Glutamatergic neuron (in vitro differentiated cells): ENCODE results near the gene RXFP2. TPM values are rescaled to one million over a fixed set of nuclear protein-coding genes. Genes with fewer than 3 reads are reported as not detected.

ENCODE experiments used
- DNase-seq: peaks from one replicate; pipeline ENCODE4 v3.0.0; 2022
- H3K27ac Mint-ChIP-seq: one replicate; pipeline ENCODE4 v1.8.0; 2020; ENCODE audit warnings: mild to moderate bottlenecking, mixed read lengths, inconsistent platforms; ENCODE audit not compliant: unreplicated experiment
- H3K27me3 Mint-ChIP-seq: one replicate; pipeline ENCODE4 v1.8.0; 2020; ENCODE audit warnings: mild to moderate bottlenecking, moderate library complexity, mixed read lengths, inconsistent platforms; ENCODE audit not compliant: unreplicated experiment
- H3K36me3 Mint-ChIP-seq: one replicate; pipeline ENCODE4 v1.8.0; 2020; ENCODE audit warnings: mild to moderate bottlenecking, mixed read lengths, inconsistent platforms; ENCODE audit not compliant: unreplicated experiment
- H3K4me1 Mint-ChIP-seq: one replicate; pipeline ENCODE4 v1.8.0; 2020; ENCODE audit warnings: mild to moderate bottlenecking, low read depth, mixed read lengths, inconsistent platforms; ENCODE audit not compliant: unreplicated experiment
- H3K4me3 Mint-ChIP-seq: one replicate; pipeline ENCODE4 v1.8.0; 2020; ENCODE audit warnings: mild to moderate bottlenecking, mixed read lengths, inconsistent platforms; ENCODE audit not compliant: unreplicated experiment
- H3K9me3 Mint-ChIP-seq: one replicate; pipeline ENCODE4 v1.8.0; 2020; ENCODE audit warnings: mild to moderate bottlenecking, moderate library complexity, mixed read lengths, inconsistent platforms; ENCODE audit not compliant: unreplicated experiment
- total RNA-seq: library from RNA; stranded (reverse); fragmentation: NEBNext Ultra II Directional; extraction: Animal tissue kit (Norgen Biotek cat#: 25700); gene quantifications from one replicate; pipeline ENCODE4 v1.2.1, GENCODE V29; 2021; ENCODE audit not compliant: unreplicated experiment
- TF ChIP-seq, protein P1 (sequence below): fragments of 200-600 bp; sonication (generic); IDR thresholded peaks from one replicate; pipeline ENCODE4 v1.5.0; 2021; ENCODE audit not compliant: partially characterized antibody, unreplicated experiment

The RXFP2 gene
- total RNA-seq, 1 donor from 2014 or later, result not detected

DNA sequence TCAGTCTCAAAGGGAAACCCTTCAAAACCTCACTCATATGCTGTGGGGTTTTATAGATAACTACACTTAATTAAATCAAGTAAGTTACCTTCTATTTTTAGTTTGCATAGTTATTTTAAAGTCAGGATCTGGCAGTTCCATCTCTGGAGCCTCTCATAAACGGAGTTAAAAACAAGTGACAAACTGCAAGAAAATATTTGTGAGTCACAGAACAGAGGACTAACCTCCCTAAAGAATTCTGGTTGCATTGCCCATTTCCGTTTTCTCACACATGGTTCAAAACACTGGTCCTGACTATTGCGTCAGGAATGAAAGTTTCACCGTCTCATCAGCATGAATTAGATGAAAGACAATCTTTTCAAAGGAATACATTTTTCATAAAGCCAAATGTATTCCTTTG lies 10.6 kb downstream of the RXFP2 start:
- Mint-ChIP-seq H3K9me3 (no peaks in the 10 kb centered on the region), H3K27me3 (no peaks in the 10 kb centered on the region), H3K36me3 (no peaks in the 10 kb centered on the region), H3K27ac (no peak overlapping the region), H3K4me3 (no peak overlapping the region), H3K4me1 (peaks cover 2% of the 10 kb centered on the region)
- DNase-seq, result no peak
- TF ChIP-seq, protein P1, sequence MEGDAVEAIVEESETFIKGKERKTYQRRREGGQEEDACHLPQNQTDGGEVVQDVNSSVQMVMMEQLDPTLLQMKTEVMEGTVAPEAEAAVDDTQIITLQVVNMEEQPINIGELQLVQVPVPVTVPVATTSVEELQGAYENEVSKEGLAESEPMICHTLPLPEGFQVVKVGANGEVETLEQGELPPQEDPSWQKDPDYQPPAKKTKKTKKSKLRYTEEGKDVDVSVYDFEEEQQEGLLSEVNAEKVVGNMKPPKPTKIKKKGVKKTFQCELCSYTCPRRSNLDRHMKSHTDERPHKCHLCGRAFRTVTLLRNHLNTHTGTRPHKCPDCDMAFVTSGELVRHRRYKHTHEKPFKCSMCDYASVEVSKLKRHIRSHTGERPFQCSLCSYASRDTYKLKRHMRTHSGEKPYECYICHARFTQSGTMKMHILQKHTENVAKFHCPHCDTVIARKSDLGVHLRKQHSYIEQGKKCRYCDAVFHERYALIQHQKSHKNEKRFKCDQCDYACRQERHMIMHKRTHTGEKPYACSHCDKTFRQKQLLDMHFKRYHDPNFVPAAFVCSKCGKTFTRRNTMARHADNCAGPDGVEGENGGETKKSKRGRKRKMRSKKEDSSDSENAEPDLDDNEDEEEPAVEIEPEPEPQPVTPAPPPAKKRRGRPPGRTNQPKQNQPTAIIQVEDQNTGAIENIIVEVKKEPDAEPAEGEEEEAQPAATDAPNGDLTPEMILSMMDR, result no peak

DNA sequence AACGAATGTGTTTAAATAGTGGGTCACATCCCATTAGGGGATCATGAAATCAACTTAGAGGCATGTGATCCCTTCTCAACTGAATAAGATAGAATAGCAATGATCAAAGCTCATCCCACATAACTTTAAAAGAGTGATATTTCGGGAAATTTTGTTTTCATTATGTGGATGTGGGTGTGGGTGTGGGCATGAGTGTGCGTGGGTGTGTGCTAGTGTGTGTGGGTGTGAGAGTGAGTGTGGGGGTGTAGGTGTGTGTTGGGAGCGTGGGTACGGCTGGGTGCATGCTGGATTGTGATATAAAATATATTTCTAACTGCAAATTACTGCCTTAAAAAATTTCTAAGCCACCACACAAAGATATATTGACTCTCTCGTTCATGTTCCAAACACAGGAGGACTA lies 15.9 kb downstream of the RXFP2 start:
- Mint-ChIP-seq H3K36me3 (peaks cover 4% of the 10 kb centered on the region), H3K4me1 (peaks cover 3% of the 10 kb centered on the region), H3K9me3 (no peaks in the 10 kb centered on the region), H3K4me3 (no peak overlapping the region), H3K27ac (no peak overlapping the region), H3K27me3 (no peaks in the 10 kb centered on the region)
- no peak for DNase-seq
- TF ChIP-seq, protein P1, result no peak

DNA sequence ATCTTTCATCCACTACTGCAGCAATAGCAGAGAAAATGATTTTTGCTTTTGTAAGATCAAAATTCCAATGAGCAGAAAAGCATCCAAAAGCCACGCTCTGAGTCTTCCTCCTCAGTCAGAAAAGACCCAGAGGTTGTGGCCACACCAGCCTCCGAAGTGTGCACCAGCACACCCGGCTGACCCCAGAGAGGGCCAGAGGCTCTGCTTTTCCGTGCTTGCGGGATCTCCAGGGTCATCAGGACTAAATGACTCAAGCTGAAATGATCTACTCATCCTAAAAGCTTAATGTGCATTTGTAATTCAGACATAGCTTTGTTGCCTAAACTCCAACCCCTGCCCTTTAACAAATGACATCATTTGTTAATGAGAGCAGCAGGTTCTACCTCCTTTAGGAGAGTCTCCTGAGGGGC lies 16.5 kb downstream of the RXFP2 start:
- TF ChIP-seq, protein P1, result no peak
- Mint-ChIP-seq H3K36me3 (peaks cover 4% of the 10 kb centered on the region), H3K27me3 (no peaks in the 10 kb centered on the region), H3K27ac (peak overlapping the region; percentile 29), H3K4me3 (no peak overlapping the region), H3K4me1 (peaks cover 3% of the 10 kb centered on the region), H3K9me3 (no peaks in the 10 kb centered on the region)
- no peak for DNase-seq

DNA sequence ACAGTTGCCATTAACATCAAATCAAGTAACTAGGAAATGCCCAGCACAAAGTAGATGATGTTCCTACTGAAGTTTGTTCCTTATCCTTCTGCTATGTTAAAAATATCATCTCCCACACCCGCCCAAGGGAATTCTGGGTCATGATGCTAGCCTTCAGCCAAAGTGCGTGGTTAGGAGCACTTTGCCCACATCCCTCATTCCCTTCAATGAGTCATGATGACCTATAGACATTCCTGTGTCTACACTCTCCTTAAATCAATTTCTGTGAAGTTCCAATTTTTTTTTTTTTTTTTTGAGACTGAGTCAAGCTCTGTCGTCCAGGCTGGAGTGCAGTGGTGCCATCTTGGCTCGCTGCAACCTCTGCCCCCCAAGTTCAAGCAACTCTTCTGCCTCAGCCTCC lies 17.0 kb downstream of the RXFP2 start:
- Mint-ChIP-seq H3K27ac (peak overlapping the region; percentile 29), H3K9me3 (no peaks in the 10 kb centered on the region), H3K4me1 (peaks cover 3% of the 10 kb centered on the region), H3K4me3 (no peak overlapping the region), H3K27me3 (no peaks in the 10 kb centered on the region), H3K36me3 (peaks cover 4% of the 10 kb centered on the region)
- TF ChIP-seq, protein P1, result no peak
- no peak for DNase-seq

DNA sequence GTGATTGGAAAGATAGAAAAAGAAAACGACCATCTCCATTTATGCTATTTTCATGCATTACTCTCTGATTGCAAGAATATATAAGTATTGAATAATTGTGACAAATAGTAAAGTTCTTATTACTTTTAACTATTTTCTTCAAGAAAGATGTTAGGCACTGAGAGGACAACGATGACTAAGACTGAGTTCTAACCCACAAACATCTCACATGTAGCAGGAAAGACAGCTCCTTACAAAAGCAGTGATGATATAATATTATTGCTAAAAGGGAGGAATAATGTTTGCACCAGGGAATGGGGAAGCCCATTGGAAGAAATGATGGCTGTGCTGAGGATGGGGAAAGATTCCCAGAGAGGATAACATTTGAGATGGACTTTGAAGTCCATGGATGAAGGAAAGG lies 22.6 kb downstream of the RXFP2 start:
- Mint-ChIP-seq H3K9me3 (no peaks in the 10 kb centered on the region), H3K27ac (no peak overlapping the region), H3K27me3 (peaks cover 3% of the 10 kb centered on the region), H3K36me3 (peaks cover 4% of the 10 kb centered on the region), H3K4me1 (no peaks in the 10 kb centered on the region), H3K4me3 (no peak overlapping the region)
- TF ChIP-seq, protein P1, result no peak
- DNase-seq, result no peak
